GM12891 (cell line): Measurements from ENCODE around the gene LRTM1.

Experiments used
- PAX5 ChIP-seq: IDR thresholded peaks from 2 replicates; pipeline ENCODE4 v1.6.1; 2011; ENCODE audit warnings: low read length, moderate library complexity, mild to moderate bottlenecking; ENCODE audit not compliant: insufficient read depth, severe bottlenecking
- POLR2A ChIP-seq: IDR thresholded peaks from 2 replicates; pipeline ENCODE4 v1.6.1; 2011; ENCODE audit warnings: low read depth, low read length, control low read depth
- POLR2AphosphoS5 ChIP-seq: IDR thresholded peaks from 2 replicates; pipeline ENCODE4 v1.6.1; 2011; ENCODE audit warnings: low read depth, low read length, control low read depth
- POU2F2 ChIP-seq: IDR thresholded peaks from 2 replicates; pipeline ENCODE4 v1.6.1; 2011; ENCODE audit warnings: low read depth, mild to moderate bottlenecking, control low read depth, low read length, moderate library complexity
- SPI1 ChIP-seq: IDR thresholded peaks from 2 replicates; pipeline ENCODE4 v1.6.1; 2011; ENCODE audit warnings: low read depth, low read length, control low read depth
- TAF1 ChIP-seq: IDR thresholded peaks from 2 replicates; pipeline ENCODE4 v1.6.1; 2011; ENCODE audit warnings: low read depth, low read length, control low read depth

- TF ChIP-seq SPI1 (no peak), POLR2AphosphoS5 (no peak), POLR2A (no peak), TAF1 (no peak), PAX5 (no peak), POU2F2 (no peak)
These were observed 22.6 kb upstream of the LRTM1 start for GRCh38 chr3:54950391-54951003.
